Measurements from ENCODE around the gene SPA17. TPM values are rescaled to one million over a fixed set of nuclear protein-coding genes. Genes with fewer than 3 reads are reported as not detected.

The SPA17 gene
- total and polyA plus RNA-seq, 2 of the 8 experiments (the other 6 are each of a cell fraction or from before 2014, with no cell fraction given): 3.7 to 5.2 TPM

- TF ChIP-seq RNF2 (IDR thresholded peaks at IDR 0.05; ENCODE audit: borderline replicate concordance, low read depth, low read length, missing control alignments, poor library complexity, severe bottlenecking): no peak
Measured at GRCh38 chr11:124639186-124639585, 34.5 kb upstream of the SPA17 start (continued).

Data from H1 (cell line).